Measurements from ENCODE around the gene NELL1.
"Not testable (repeated sequence)": the region's sequence is repeated elsewhere in the genome, so short reads cannot be mapped to it uniquely, and the experiment has no call there.

Gene NELL1

GRCh38 chr11:20771681-20772080 is 102.3 kb downstream of the NELL1 start:
- DNase-seq: no peak

GRCh38 chr11:20775331-20775730 is 105.9 kb downstream of the NELL1 start:
- no peak for DNase-seq

GRCh38 chr11:20782775-20783174 is 113.4 kb downstream of the NELL1 start:
- no peak for DNase-seq

GRCh38 chr11:20783220-20783619 is 113.8 kb downstream of the NELL1 start:
- DNase-seq: no peak

GRCh38 chr11:20790622-20791021 is 121.2 kb downstream of the NELL1 start:
- no peak for DNase-seq

GRCh38 chr11:20795005-20795404 is 125.6 kb downstream of the NELL1 start:
- DNase-seq: no peak

- DNase-seq: no peak
Measured at GRCh38 chr11:20808328-20808727, 138.9 kb downstream of the NELL1 start.

GRCh38 chr11:20821046-20821445 is 151.7 kb downstream of the NELL1 start:
- DNase-seq: no peak

- no peak for DNase-seq
Measured at GRCh38 chr11:20821470-20821869, 152.1 kb downstream of the NELL1 start.

GRCh38 chr11:20824773-20825172 is 155.4 kb downstream of the NELL1 start:
- no peak for DNase-seq

GRCh38 chr11:20835561-20835960 is 166.2 kb downstream of the NELL1 start:
- no peak for DNase-seq

GRCh38 chr11:20839231-20839630 is 169.8 kb downstream of the NELL1 start:
- DNase-seq: no peak

GRCh38 chr11:20840341-20840740 is 171.0 kb downstream of the NELL1 start:
- no peak for DNase-seq

GRCh38 chr11:20844216-20844615 is 174.8 kb downstream of the NELL1 start:
- no peak for DNase-seq

GRCh38 chr11:20844630-20845029 is 175.2 kb downstream of the NELL1 start:
- DNase-seq: no peak

- no peak for DNase-seq
Measured at GRCh38 chr11:20854215-20854955, 185.0 kb downstream of the NELL1 start.

- DNase-seq: no peak
Measured at GRCh38 chr11:20861322-20861721, 191.9 kb downstream of the NELL1 start.

- not testable (repeated sequence) for DNase-seq
Measured at GRCh38 chr11:20862263-20862662, 192.9 kb downstream of the NELL1 start.

- no peak for DNase-seq
Measured at GRCh38 chr11:20864628-20865027, 195.2 kb downstream of the NELL1 start.

- DNase-seq: no peak
Measured at GRCh38 chr11:20865161-20865560, 195.8 kb downstream of the NELL1 start.

- DNase-seq: no peak
Measured at GRCh38 chr11:20869123-20869522, 199.7 kb downstream of the NELL1 start.

GRCh38 chr11:20873054-20873453 is 203.7 kb downstream of the NELL1 start:
- no peak for DNase-seq

GRCh38 chr11:20874358-20874757 is 205.0 kb downstream of the NELL1 start:
- no peak for DNase-seq

GRCh38 chr11:20875889-20876288 is 206.5 kb downstream of the NELL1 start:
- DNase-seq: no peak

GRCh38 chr11:20876738-20877137 is 207.4 kb downstream of the NELL1 start:
- no peak for DNase-seq
